ENCODE data around the gene OGDHL.
"Not testable (repeated sequence)": the region's sequence is repeated elsewhere in the genome, so short reads cannot be mapped to it uniquely, and the experiment has no call there.

OGDHL gene

GRCh38 chr10:49737474-49738201 is 24.5 kb downstream of the OGDHL start:
- no peak for DNase-seq

GRCh38 chr10:49736564-49737113 is 25.5 kb downstream of the OGDHL start:
- no peak for DNase-seq

DNA sequence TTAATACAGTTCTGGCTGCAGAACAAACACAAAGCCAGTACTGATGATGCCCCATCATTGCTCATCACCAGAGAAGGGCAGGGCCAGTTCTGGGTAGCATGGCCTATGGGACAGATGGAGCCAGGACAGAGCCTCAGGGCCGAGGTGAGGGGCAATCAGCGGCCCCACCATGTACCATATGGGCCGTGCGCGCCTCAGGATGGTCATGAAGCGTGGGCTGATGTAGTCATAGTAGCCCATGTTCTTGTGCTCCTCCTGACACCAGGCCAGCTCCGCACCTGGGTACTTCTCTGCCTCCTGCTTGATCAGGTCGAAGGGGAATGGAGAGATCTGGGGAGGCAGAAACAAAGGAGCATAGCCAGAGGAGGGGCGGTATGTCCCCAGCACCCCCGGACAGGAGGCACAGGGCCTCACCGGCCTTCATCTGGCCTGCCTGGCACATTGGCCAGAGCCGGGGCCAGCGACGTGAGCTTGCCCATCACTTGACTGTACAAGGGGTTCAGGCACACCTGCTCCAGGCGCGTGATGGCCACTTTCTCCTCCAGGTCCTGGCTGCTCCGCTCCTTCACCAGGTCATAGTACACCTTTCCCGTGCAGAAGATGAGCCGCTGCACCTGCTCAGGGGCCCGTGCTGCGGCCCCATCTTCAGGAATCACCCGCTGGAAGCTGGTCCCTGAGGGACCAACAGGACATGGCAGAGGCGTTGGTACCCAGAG is 26.1 kb downstream of the OGDHL start:
- no peak for DNase-seq

GRCh38 chr10:49735161-49735560 is 27.0 kb downstream of the OGDHL start:
- DNase-seq, result no peak

GRCh38 chr10:49734676-49735075 is 27.4 kb downstream of the OGDHL start:
- no peak for DNase-seq

- no peak for DNase-seq
These were observed 28.3 kb downstream of the OGDHL start for GRCh38 chr10:49733866-49734265.

DNA sequence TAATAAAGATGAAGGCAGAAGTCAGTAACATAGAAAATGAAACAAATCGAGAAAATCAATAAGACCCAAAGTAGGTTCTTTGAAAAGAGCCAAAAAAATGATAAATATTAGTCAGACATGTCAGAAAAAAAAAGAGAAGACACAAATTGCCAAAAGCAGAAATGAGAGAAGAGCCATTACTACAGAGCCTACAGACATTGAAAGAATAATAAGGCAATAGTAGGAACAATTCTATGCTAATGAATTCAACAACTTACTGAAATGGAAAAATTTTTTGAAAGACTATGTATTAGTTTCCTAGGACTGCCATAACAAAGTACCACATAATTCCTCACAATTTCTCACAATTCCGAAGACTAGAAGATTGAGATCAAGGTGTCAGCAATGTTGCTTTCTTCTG is 35.5 kb downstream of the OGDHL start:
- no peak for DNase-seq

GRCh38 chr10:49715157-49715556 is 47.0 kb downstream of the OGDHL start:
- not testable (repeated sequence) for DNase-seq

GRCh38 chr10:49713266-49713665 is 48.9 kb downstream of the OGDHL start:
- DNase-seq, result no peak

DNA sequence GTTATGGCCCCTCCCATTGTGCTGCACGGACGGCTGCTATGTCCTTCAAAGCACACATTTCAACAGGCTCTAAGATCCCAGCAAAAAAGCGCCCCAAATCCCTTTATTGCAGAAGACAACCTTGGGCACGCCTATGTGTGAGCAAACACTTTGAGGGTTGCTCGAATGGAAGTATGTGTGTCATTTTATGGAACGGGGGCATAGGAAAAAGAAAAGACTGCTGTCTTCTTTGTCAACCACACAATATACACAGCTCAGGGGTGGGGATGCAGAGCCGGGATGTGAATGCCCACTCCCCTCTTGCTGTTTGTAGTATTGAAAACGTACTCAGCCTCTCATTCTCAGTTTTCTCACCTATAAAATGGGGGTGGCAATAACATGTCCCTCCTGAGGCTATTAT is 50.6 kb downstream of the OGDHL start:
- no peak for DNase-seq

GRCh38 chr10:49710966-49711365 is 51.2 kb downstream of the OGDHL start:
- no peak for DNase-seq

- DNase-seq, result no peak
These were observed 52.2 kb downstream of the OGDHL start for GRCh38 chr10:49709934-49710333.

GRCh38 chr10:49707585-49707984 is 54.5 kb downstream of the OGDHL start:
- DNase-seq, result no peak

DNA sequence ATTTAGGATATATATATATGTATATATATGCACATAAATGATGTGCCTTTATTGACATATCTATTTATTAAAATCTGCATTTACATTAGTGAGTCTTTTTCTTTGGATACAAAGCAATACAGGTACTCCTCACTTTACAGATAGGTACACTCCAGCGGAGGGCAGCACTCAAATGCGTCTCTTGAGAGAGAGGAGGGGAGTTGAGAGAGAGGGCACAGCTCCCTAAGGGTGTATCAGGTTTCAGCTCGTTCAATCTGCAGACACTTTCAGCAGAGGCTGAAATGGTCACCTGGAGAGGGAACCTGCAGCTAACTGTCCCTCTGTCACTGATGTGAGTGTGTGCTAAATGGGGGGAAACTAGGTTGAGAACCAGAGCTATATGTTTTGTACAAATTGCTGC is 61.1 kb downstream of the OGDHL start:
- DNase-seq, result peak; percentile 89

GRCh38 chr10:49700211-49700610 is 61.9 kb downstream of the OGDHL start:
- DNase-seq, result no peak

DNA sequence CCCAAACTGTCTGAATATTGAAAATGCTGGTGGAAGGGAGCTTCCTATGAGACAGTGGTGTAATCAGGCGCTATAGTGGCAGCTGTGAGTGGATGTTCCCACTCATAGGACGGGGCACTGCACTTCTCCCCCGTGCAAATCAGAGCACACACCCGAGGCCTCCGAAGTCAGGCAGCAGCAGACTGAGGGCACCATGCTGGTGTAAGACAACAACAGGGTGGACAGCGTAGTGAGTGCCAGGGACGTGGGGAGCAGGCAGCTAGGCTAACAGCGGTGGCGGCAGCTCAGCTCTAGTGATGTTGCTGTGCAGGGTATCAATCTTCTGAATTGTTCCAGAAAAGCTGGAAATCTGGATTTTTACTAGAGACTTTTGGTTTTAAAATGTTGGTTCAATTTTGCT is 63.4 kb downstream of the OGDHL start:
- DNase-seq, result no peak

DNA sequence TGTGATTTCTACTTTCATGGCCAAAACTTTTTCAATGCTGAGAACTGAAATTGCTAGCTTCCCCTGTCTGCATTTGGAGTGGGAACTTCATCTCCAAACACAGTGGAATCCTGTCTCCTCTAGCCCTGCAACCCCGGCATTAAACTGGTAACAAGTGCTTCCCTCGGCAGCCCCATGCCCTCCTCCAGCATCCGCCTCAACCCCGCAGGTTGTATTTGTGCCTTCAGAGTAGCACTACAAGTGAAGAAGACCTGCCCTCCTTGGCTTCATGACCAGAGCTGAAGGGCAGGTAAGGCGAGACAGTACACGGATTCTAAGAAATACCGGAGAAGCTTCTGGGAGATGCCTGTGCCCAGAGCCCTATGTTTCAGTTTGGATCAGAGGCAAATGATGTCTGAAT is 65.8 kb downstream of the OGDHL start:
- DNase-seq, result no peak

GRCh38 chr10:49694466-49694865 is 67.7 kb downstream of the OGDHL start:
- no peak for DNase-seq

GRCh38 chr10:49691588-49691987 is 70.5 kb downstream of the OGDHL start:
- no peak for DNase-seq

- peak; percentile 41 for DNase-seq
These were observed 71.3 kb downstream of the OGDHL start for GRCh38 chr10:49690698-49691356.

DNA sequence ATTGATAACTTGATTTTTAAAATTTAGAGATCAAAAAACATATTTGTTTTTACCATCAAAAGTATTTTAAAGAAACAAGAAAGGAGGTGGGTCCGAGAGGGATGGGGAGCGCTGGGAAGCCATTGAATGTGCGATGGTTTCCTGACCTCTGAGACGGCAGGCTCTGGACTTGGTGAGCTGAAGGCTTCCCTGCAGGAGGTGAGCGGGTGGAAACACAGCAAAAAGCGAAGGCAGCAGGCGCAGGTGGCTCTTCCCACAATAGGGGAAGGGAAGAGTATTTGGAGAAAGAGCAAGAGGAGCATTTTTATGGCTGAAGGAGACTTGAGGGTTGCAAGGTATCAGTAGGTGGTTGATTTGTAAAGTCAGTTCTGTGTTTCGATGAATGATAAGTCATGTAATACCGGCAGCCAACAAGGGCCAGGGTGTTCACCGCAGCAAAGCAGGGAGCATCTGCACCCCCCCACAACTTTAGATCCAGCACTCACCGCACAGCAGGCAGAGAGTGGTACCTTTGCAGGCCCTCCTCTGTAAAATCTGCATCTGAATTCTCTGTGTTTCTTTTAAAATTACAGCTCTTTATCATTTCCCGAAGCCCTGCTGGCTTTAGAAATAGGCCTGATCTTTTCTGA is 72.1 kb downstream of the OGDHL start:
- no peak for DNase-seq

- no peak for DNase-seq
These were observed 73.2 kb downstream of the OGDHL start for GRCh38 chr10:49688920-49689319.

- no peak for DNase-seq
These were observed 73.8 kb downstream of the OGDHL start for GRCh38 chr10:49688261-49688846.

All from NCI-H69 (cell line).